ENCODE results near the gene RNF213.
A peak's percentile ranks its signal among the peaks of the same experiment; 100 is the strongest.

Gene RNF213

DNA sequence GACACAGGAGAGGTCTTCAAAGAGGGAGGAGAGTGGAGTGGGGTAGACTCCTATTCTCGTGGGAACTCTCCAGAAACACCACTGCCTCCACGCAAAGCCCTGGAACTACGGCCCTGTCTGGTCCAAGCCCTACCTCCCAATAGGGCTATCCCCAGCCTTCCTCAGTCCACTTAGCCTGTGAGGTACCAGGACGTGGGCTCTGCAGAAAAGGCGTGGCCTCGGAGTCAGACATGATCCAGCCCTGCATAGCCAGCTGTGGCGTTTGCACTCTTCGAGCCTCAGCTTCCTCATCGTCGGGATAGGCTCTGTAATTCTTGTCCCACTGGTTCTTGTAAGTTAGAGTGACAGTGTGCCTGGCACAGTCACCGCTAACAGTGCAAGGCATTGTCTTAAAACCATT is 168.1 kb downstream of the RNF213 start:
- no peak for DNase-seq (ENCODE audit: low spot score)
- peak; percentile 35 for FAIRE-seq

DNA sequence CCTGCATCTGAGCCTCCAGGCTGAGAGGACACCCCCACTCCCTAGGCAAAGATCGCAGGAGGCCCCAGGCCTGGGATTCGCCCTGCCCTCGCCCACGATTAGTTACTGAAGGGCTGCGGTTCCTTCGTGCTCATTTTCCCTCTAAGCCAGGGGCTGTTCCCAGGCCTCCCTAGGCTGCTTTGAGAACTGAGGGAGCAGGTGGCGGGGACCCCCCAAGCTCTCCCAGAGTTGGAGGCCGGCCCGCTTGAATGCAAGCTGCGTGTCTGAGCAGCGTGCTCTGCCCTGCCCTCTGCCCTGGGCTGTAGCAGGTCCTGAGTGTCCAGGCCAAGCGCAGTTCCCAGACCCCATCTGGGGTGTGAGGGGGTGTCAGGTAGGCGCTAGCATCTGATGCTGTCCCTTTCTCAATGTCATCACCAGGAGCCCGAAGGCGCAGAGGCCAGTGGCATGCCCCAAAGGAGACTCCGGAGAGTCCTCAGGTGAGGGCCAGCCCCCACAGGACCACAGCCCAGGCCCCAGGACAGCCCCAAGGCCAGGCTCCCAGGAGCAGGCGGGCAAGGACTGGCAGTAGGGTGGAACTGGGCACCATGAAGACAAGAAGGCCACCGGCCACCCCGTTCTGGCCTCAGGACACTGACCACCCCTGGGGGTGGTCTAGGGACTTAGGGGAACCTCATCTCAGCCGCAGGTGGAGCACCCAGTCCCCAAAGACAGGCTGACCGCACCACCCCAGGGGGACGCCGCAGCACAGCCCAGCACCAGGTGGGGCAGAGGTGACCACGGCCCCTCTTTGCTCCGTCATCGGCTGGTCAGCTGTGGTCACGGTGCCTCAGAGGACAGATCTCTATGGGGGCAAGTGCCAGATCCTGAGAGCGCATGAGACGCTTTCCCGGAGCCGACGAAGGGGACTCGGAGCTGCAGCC is 169.0 kb downstream of the RNF213 start:
- no peak for FAIRE-seq
- no peak for DNase-seq (ENCODE audit: low spot score)

DNA sequence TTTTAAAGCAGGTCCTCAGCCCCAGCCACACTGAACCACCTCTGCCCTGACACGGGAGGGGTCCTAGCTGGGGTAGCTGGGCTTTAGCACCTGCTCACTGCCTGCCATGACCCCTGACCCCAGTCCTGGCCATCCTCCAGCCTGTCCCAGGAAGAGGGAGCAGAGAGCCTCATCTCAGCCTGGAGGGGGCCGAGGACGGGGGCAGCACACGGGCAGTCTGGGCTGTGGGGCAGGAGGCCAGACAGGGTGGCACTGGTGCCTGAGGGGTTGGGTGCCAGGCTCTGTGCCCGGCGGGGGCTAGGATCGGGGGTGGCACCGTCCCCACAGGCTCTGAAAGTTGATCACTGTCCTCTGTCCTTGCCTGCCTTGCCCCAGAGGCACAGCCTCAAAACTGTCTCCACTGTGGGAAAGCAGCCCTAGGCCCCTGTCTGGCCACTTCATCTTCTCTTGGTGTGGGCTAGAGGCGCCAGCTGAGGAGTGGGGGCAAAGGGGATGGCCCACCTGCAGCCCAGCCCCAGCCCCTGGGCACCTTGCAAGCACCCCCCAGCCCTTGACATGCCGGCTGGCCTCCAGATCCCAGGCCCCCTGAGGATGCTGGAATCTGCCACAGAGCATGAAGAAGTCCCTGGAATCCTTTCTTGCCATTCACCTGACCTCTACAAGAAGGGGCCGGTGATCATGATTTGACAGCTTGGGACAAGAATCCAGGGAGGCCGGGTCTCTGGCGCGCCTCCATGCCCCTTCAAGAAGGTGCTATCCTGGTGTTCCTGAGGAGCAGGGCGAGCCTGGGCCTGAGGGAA is 170.0 kb downstream of the RNF213 start:
- FAIRE-seq (peak; percentile 37), DNase-seq (ENCODE audit: low spot score) (no peak)

DNA sequence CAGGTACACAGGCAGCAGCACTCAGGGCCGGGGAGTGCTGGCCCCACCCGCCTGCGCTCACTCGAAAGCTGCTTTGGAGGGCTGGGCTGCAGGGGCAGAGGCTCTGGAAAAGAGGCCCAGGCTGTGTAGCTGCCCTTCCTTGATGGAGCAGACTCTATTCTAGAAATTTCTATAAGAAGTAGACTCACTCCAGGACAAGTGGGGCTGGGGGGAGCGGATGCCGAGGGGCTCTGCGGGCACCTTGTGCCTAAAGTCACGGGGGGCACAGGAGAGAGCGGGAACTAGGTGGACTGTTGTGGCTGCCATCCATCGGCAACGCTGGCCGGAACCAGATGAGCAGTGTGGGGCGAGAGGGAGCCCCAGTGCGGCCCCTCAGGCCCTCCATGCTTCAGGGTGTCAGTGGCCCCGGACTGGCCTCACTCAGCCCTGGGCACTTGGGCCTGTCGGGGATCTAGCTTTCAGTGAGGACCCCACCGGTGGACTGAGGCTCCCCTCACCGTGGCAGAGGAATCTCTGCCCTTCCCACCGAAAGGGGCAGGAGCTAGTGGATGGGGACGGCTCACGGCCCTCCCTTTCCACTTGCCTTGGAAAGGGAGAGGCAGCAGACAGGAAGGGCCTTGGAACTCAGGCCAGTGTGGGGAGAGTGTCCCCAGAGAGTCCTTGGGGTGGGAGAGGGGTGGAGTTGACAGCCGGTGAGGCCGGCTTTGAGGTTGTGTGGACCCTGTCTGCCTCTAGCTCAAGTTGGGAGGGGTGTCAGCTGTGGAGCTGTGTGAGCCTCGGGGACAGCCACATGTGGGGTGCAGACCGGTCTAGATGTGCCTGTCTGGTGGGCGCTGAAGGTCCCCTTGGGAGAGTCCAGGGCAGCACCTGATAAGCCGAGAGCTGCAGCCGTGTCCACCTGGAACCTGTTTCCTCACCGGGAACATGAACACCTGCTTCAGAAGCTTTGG is 170.9 kb downstream of the RNF213 start:
- no peak for DNase-seq (ENCODE audit: low spot score)
- no peak for FAIRE-seq

DNA sequence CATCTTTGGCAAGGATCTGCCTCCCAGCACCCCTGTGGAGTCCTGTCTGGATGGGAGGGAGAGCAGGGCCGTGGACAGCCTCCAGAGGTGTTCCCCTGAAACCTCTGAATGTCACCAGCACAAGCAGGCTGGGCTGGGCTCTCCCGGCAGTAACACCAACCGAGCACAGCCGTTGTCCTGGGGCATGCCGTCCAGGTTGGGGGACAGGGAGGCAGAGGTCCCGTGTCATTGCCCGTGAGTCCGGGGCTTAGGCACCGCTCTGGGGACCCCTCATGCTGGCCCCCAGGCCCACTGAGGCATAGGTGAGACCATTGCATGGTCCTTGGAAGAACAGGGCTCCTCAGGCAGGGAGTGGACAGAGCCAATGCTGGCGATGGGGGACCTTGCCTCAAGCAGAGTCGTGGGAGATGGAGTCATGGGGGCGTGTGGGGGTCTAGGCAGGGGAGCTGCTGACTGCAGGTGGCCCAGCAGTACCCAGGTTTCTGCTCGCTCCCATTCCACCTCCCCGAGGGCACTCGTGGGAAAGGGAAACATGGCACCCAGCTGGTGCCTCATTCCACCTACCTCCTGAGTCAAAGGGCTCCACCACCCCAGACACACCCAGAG is 171.8 kb downstream of the RNF213 start:
- FAIRE-seq (no peak), DNase-seq (ENCODE audit: low spot score) (no peak)

DNA sequence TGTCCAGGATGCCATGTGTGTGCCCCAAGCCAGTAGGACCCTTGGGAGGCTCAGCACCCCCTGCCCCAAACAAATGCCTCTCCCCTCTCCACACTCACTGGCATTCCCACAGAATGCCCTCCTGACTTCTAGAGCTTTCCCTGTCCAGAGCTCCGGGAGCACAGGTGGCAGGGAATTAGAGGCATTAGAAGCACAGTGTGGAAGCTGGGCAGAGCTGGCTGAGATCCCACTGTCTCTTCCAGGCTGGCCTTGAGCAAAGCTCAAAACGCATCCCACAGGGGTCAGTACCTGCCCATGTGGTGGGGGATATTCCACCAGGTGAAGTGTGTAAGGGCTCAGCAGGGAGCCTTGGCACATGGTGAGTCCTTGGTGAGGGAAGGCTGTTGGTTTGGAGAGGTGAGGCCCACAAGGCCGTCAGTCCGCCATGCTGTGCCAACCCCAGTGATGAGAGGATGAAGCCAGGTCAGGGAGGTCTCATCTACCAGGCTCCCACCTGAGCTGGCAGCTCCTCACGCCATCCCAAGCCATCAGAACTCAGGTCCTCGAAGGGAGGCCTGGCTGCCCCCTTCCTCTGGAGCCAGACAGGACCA is 172.4 kb downstream of the RNF213 start:
- peak; percentile 68 for FAIRE-seq

DNA sequence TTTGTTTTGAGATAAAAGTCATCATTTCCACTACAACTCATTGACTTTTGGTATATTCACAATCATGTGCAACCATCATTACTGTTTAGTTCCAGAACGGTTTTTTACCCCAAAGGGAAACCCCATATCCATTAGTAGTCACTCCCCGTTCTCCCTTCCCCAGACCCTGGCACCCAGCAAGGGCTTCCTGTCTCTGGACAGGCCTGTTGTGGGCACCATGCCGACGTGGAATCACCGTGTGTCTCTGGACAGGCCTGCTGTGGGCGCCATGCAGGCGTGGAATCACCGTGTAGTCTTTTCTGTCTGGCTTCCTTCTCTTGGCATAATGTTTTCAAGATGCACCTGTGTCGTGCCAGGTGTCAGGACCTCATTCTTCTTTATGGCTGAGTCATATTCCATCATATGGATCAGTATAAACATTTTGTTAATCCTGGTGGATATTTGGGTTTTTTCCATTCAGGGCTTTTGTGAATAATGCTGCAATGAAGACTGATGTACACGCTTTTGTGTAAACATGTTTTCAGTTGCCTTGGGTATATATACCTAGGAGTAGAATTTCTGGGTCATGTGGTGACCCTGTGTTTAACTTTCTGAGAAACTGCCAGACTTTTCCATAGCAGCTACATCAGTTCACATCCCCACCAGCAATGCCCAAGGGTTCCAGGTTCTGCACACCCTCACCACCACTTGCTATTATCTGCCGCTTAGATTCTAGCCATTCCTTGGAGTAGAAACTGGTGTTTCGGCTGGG is 173.4 kb downstream of the RNF213 start:
- DNase-seq (ENCODE audit: low spot score) (no peak), FAIRE-seq (no peak)

More for the DNA sequence above, 172.4 kb downstream of the RNF213 start:
- no peak for DNase-seq (ENCODE audit: low spot score)

DNA sequence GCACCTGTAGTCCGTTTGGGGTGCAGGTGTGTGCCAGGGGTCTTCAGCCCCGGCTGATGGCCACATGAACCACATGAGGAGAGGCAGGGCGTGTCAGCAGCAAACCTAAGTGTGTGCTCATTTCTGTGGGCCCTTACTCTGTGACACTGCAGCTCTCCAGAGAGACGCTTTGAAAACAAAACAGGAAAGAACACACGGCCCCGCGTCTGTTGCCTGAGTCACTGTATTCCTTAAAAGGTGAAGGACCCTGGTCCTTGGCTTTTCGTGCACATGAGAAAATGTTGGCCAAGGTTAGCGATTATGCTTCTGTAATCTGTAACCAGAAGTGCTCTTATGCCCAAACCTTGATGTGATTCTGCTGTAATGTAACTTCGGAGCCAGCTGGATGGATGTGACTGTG is 176.9 kb downstream of the RNF213 start:
- DNase-seq (ENCODE audit: low spot score), result no peak
- no peak for FAIRE-seq

DNA sequence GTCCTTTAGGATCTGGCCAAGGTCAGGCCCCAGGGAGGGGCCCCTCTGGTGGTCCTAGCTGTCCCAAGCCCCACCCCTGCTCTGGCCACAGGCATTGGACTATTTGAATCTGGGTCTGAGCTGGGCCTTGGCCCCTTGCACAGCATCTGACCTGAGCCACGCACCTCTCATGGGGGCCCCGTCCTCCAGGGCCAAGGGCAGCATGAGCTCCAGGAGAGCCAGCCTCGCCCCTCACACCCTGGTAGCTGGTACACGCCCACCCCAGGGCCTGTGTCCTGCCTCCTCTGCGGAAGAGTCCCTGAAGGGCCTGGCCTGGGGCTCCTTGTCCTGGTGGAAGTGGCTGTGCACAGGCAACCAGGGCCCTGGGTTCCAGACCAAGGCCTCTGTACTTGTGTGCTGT is 178.2 kb downstream of the RNF213 start:
- FAIRE-seq (no peak), DNase-seq (ENCODE audit: low spot score) (no peak)

DNA sequence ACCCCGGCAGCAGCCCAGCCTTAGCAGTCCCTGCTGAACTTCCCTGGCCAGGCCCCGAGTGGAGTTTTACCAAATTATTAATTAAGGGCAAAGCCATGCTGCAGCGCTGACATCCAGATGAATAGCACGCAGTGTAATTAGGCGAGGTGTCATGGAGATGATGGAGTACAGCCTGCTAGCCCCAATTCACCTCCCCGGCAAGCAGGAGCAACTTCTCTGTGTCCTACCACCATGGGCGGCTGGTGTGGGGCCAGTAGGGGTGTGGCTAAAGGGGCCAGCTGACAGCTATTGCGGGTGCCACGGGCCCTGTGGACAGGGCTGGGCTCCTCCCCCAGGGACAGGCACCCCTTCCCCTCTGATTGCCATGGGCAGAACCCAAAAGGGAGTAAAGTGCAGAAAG is 178.8 kb downstream of the RNF213 start:
- FAIRE-seq (no peak), DNase-seq (ENCODE audit: low spot score) (no peak)

DNA sequence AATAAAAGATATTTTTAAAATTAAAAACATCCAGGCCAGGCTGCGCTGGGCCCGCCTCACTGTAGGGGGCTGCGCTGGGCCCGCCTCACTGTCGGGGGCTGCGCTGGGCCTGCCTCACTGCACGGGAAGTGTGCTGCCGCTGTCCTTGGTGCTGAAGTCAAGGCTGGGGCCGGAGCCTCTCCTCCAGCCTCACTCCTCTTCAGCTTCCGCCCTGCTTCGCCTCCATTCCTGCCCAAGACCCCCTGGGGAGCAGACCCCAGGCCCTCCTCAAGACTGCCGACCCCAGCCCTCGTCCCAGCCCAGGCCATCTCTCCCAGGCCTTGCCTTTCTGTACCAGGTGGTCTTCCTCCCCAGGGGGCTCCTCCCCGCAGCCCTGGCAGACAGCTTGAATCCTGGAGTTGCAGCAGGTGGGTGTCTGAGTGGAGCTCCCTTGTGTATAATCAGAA is 180.5 kb downstream of the RNF213 start:
- FAIRE-seq (peak; percentile 68), DNase-seq (ENCODE audit: low spot score) (peak; percentile 90)

DNA sequence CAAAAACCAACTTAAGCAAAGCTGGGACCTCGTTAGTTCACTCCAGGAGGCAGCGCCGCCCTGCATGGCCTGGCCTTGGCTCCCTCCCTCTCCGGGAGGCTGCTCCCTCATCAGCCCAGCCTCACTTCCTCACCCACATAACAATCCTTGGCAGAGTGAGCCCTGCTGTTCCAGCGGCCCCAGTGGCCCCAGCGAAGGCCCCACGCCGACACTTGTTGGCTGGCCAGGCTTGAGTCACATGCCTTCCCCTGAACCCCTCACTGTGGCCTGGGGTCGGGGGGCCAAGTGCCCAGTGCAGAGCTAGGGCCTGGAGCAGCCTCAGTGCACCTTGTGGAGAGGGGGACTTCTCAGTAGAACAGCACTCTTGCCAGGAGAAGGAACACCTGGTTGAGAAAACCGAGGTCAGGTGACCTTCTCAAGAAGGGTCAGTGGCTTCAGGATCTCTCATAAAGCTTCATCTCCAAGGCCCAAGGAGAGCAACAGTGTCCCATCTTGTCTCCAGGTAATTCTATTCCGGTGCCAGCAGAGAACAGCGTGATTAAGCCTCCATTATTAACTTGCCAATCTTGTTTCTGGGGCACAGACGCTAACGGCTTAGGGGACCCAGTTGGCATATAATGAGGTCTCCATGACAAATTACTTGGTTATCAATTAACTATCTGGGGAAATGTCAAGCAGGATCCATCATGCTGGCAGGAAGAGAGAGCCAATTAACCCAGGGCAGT is 181.1 kb downstream of the RNF213 start:
- DNase-seq (ENCODE audit: low spot score) (no peak), FAIRE-seq (no peak)

DNA sequence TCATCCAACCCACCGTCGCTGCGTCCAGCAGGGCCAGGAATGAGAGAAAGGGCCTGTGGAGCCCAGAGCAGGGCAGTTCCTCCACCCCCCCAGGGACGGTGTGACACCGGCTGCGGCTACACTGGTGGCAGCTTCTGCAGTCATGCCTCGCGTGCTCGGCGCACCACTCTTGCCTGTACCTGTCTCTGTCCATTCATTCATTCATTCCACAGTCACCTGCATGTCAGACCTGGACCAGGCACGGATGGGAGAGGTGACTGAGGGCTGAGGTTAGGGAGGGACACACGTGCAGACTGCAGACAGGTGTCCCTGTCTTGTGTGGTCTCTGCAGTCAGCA is 181.6 kb downstream of the RNF213 start:
- FAIRE-seq (no peak), DNase-seq (ENCODE audit: low spot score) (no peak)

DNA sequence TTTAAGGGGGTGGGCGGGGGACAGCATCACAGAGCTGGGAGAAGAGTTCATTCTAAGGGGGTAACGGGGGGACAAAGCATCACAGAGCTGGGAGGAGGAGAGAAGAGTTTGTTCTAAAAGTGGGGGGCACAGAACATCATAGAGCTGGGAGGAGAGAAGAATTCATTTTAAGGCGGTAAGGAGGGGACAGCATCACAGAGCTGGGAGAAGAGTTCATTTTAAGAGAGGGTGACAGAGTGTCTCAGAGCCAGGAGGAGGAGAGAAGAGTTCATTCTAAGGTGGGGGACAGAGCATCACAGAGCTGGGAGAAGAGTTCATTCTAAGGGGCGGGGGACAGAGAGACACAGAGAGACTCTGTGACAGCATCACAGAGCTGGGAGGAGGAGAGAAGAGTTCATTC is 182.1 kb downstream of the RNF213 start:
- FAIRE-seq (no peak), DNase-seq (ENCODE audit: low spot score) (no peak)

DNA sequence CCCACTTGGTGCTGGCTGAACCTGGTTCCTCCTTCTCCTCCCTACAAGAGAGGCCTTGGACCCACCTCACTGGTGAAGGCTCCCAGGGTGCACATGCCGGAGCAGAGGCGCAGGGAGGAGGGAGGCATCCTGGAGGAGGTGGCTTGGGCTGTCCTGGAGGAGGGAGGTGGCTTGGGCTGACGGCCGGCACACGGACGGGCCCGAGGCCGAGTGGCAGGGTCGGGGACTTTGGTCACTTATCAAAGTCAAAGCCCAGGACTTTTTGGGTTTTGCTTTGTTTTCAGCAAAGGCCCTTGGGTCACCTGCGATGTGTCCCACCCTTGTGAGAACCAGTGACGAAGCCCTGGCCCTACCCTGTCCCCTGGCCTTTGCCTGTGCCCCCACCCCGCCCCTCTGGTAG is 182.8 kb downstream of the RNF213 start:
- FAIRE-seq, result no peak
- no peak for DNase-seq (ENCODE audit: low spot score)

DNA sequence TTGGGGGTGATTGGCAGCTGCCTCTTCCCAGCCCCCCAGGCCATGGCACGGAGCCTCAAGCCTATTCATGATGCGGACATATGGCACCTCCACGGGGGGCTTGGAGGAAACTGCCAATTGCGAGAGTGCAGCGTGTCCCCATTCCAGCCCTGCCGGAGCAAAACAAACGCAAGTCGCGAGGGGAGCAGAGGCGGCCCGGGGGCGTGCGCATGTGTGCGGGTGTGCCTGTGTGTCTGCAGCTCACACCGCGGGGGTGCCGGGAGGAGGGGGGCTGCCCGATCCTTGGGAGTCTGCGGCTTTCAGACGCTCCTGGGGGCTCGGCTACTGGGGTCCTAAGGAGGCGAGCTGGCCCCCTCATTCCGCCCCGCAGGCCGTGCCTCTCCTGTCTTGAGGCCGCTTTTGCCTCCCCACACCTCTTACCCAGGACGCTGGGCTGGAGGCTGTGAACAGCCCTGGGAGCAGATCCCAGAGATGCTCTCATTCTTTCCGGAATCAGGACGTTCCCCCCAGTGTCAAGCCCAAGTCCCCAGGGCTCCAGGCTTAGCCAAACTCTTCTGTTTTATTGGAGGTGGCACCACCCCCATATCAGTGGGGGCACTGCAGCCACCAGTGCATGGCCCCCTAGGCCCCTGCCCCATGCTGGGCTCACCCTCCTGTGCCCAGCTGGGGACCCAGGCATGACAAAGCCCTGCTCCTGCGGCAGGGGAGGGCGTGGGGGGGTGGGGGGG is 183.4 kb downstream of the RNF213 start:
- FAIRE-seq, result no peak
- DNase-seq (ENCODE audit: low spot score), result no peak

DNA sequence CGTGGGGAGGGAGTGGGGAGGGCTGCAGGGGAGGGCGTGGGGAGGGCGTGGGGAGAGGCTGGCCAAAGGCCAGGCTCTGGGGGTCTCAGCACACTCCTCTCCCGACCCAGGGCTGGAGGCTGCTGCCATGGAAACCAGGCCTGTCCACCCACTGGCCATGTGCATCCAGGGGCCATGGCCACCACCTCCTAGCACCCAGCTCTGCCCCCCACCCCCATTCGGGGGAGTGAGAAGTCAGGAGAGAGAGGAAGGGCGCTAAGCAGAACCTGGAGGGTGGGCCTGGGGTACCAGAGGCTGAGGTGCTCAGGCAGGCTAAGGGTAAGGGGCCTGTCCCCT is 184.0 kb downstream of the RNF213 start:
- FAIRE-seq (no peak), DNase-seq (ENCODE audit: low spot score) (no peak)

DNA sequence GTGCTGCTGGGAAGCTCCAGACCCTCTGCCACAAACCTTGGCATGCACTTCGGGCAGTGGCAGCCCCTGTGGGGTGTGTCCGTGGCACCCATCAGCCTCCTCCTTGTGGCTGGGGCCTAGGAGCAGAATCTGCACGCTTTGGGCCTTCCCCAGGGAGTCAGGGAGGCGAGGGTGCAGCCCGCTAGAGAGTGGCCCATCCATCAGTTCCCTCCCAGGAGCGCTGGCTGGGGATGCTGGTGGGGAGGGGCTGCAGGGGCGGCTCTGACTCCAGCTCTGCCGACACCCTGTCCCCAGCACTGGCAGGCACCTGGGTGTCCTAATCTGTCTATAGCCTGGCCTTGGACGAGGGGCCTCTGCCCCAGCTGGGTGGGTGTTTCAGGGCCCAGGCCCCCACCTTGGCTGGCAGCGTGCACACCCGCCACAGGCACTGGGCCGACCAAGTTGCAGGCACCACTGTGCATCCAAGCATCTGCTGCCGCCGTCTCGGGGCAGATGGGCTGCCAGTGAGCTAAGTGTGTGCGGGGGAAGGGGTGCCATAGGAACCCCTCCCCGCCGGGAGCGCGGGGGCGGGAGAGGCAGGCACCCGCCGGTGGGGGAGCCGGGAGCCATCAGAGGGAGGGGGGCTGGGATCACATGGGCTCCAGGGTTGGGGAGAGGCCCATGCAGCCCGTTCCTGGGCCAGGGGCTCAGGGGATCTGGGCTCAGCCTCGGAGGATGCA is 184.5 kb downstream of the RNF213 start:
- DNase-seq (ENCODE audit: low spot score), result no peak
- no peak for FAIRE-seq
